IMR-90 (cell line): Measurements from ENCODE around the gene NPAS2. TPM values are rescaled to one million over a fixed set of nuclear protein-coding genes. Genes with fewer than 3 reads are reported as not detected.

Experiments
- CTCF ChIP-seq: conservative IDR thresholded peaks from 2 replicates; pipeline ENCODE4 v1.5.1; 2012; ENCODE audit warnings: mild to moderate bottlenecking, low read depth, low read length, improper control_type of control experiment
- SMC3 ChIP-seq: fragments of 150-350 bp; IDR thresholded peaks from 2 replicates; pipeline ENCODE4 v1.6.1; 2016; ENCODE audit warnings: low read depth, mild to moderate bottlenecking, antibody characterized with exemption, low read length, moderate library complexity
- polyA plus RNA-seq, 3 experiments: library from polyadenylated mRNA; depleted of rRNA; stranded (reverse); fragments of >200 nt; gene quantifications; 2 replicates each; pipeline ENCODE4 v1.2.3, GENCODE V29; 2012; ENCODE audit warnings: low replicate concordance in 1 of 3
- total RNA-seq: library from RNA; depleted of rRNA; stranded (reverse); fragments of >200 nt; gene quantifications from 2 replicates; pipeline ENCODE4 v1.2.3, GENCODE V29; 2012

Gene NPAS2
- total and polyA plus RNA-seq, 2 of the 4 experiments (the other 2 are of a cell fraction), result 5.2 to 14.8 TPM

- TF ChIP-seq CTCF, result peak; percentile 27; the same call in 1 of the 2 replicates
- TF ChIP-seq SMC3, result peak; percentile 29; the same call in 1 of the 2 replicates
Observed at GRCh38 chr2:100902817-100903405, 83.0 kb downstream of the NPAS2 start (continued).
